Adrenal gland (tissue), 5 donors: ENCODE measurements around the gene CACNA1G.

Experiments
- POLR2A ChIP-seq, 2 donors: fragments of 450-650 bp; IDR thresholded peaks; one replicate each; pipeline ENCODE4 v1.6.1; 2017; ENCODE audit warnings: antibody characterized with exemption in 2 of 2, mild to moderate bottlenecking in 2 of 2, moderate library complexity in 1 of 2
- TF ChIP-seq, protein P1 (sequence below), 6 experiments: fragments of 450-650 bp in 4 of 6; fragments of 200-600 bp in 2 of 6; sonication (generic) in 1 of 6; IDR thresholded peaks; 1 replicate in 5 of 6; 2 replicates in 1 of 6; pipeline versions ENCODE4 v1.5.1 to v1.8.0; 2016 to 2021; ENCODE audit warnings: antibody characterized with exemption in 6 of 6, mild to moderate bottlenecking in 2 of 6, moderate library complexity in 1 of 6
- donor health status: DM: no; HTN: no; CAD: no.

DNA sequence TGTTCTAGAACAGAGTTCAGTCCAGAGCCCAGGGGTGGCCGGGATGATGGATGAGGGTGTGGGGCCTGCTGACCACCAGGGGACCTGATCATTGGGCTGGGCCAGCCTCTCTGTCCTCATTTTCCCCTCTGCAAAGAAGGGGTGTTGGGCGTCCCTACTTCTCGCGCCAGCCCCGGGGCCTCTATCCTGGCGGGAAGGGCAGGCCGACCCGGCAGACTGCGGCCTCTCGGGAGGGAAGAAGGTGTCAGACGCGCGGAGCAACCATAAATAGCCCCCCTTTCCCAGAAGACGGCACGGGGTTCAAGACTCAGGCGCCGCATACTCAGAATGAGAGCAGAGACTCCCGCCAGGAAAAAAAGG, 2.0 kb upstream of the CACNA1G start:
- TF ChIP-seq, protein P1, sequence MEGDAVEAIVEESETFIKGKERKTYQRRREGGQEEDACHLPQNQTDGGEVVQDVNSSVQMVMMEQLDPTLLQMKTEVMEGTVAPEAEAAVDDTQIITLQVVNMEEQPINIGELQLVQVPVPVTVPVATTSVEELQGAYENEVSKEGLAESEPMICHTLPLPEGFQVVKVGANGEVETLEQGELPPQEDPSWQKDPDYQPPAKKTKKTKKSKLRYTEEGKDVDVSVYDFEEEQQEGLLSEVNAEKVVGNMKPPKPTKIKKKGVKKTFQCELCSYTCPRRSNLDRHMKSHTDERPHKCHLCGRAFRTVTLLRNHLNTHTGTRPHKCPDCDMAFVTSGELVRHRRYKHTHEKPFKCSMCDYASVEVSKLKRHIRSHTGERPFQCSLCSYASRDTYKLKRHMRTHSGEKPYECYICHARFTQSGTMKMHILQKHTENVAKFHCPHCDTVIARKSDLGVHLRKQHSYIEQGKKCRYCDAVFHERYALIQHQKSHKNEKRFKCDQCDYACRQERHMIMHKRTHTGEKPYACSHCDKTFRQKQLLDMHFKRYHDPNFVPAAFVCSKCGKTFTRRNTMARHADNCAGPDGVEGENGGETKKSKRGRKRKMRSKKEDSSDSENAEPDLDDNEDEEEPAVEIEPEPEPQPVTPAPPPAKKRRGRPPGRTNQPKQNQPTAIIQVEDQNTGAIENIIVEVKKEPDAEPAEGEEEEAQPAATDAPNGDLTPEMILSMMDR (IDR thresholded peaks at IDR 0.05) = peak in 1 of 6 experiments; percentile 11
- no peak for TF ChIP-seq POLR2A (IDR thresholded peaks at IDR 0.05)
